ENCODE results near the gene KLF9. TPM values are rescaled to one million over a fixed set of nuclear protein-coding genes. Genes with fewer than 3 reads are reported as not detected.

Gene KLF9
- total RNA-seq, 1 donor from 2014 or later, result 3.6 TPM

GRCh38 chr9:70392850-70393249 is 21.6 kb downstream of the KLF9 start:
- Mint-ChIP-seq H3K27me3 (ENCODE audit: low read depth) (peaks cover 6% of the 10 kb centered on the region), H3K27ac (no peak overlapping the region), H3K4me1 (no peaks in the 10 kb centered on the region), H3K9me3 (no peaks in the 10 kb centered on the region), H3K36me3 (no peaks in the 10 kb centered on the region), H3K4me3 (no peak overlapping the region)
- no peak for DNase-seq (ENCODE audit: low spot score in 2 of 2, unreplicated experiment in 2 of 2)
- no peak for TF ChIP-seq CTCF (IDR thresholded peaks at IDR 0.05; ENCODE audit: unreplicated experiment)

DNA sequence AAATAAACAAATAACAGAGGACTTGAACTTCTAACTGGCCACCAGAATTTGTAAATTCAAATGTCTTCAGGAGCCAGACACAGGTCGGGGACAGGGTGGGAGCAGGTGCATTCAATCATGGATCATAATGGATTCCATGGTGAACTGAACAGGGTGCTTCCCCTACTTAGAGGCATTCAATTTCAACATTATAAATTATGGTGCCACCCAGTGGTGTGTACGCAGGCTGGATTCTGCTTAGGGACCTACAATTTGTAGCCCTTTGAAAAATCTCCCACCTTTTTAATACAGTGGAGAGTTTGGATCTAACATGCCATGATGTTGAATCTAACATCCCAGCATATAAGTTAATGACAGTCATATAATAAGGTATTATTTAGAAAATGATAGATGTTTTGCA is 22.3 kb downstream of the KLF9 start:
- H3K27me3 Mint-ChIP-seq (ENCODE audit: low read depth), result peaks cover 6% of the 10 kb centered on the region
- no peaks in the 10 kb centered on the region for H3K9me3 Mint-ChIP-seq
- no peaks in the 10 kb centered on the region for H3K36me3 Mint-ChIP-seq
- H3K4me1 Mint-ChIP-seq, result no peaks in the 10 kb centered on the region
- DNase-seq (ENCODE audit: low spot score in 2 of 2, unreplicated experiment in 2 of 2), result no peak
- no peak for TF ChIP-seq CTCF (IDR thresholded peaks at IDR 0.05; ENCODE audit: unreplicated experiment)
- H3K4me3 Mint-ChIP-seq, result no peak overlapping the region
- H3K27ac Mint-ChIP-seq, result no peak overlapping the region

GRCh38 chr9:70390933-70391341 is 23.5 kb downstream of the KLF9 start:
- Mint-ChIP-seq H3K4me3 (no peak overlapping the region), H3K36me3 (no peaks in the 10 kb centered on the region), H3K27ac (no peak overlapping the region), H3K27me3 (ENCODE audit: low read depth) (peaks cover 6% of the 10 kb centered on the region), H3K4me1 (no peaks in the 10 kb centered on the region), H3K9me3 (no peaks in the 10 kb centered on the region)
- no peak for DNase-seq (ENCODE audit: low spot score in 2 of 2, unreplicated experiment in 2 of 2)
- no peak for TF ChIP-seq CTCF (IDR thresholded peaks at IDR 0.05; ENCODE audit: unreplicated experiment)

DNA sequence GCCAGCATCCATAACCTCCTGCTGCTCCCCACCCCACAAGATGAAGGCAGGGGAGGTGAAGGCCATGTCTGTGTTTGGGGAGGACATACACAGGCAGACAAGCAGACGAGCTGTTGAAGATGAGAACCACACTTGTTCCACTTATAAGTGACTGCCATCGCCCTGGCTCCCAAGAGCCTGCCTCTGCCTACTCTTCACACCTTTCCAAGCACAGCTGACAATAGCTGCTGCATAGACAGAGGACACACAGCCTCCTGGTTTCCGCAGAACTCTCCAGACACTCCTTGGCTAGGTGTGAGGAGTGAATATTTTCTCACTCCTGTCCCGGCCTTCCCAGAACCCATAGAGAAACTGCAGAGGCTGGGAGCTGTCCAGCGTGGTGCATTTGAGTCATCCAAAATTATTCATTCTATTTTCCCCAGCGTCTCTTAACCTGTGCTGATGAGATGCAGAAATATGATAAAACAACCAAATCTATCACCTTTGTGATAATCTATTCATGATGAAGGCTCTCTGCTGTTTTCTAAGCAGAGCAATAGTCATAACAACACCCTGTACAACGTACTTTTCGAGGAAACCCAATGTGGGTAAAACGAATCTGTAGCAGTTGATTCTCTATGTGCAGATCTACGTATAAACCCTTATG is 24.7 kb downstream of the KLF9 start:
- H3K9me3 Mint-ChIP-seq, result no peaks in the 10 kb centered on the region
- H3K4me3 Mint-ChIP-seq, result no peak overlapping the region
- peaks cover 7% of the 10 kb centered on the region for H3K27me3 Mint-ChIP-seq (ENCODE audit: low read depth)
- no peaks in the 10 kb centered on the region for H3K36me3 Mint-ChIP-seq
- no peak for TF ChIP-seq CTCF (IDR thresholded peaks at IDR 0.05; ENCODE audit: unreplicated experiment)
- no peaks in the 10 kb centered on the region for H3K4me1 Mint-ChIP-seq
- no peak overlapping the region for H3K27ac Mint-ChIP-seq
- DNase-seq (ENCODE audit: low spot score in 2 of 2, unreplicated experiment in 2 of 2), result no peak

DNA sequence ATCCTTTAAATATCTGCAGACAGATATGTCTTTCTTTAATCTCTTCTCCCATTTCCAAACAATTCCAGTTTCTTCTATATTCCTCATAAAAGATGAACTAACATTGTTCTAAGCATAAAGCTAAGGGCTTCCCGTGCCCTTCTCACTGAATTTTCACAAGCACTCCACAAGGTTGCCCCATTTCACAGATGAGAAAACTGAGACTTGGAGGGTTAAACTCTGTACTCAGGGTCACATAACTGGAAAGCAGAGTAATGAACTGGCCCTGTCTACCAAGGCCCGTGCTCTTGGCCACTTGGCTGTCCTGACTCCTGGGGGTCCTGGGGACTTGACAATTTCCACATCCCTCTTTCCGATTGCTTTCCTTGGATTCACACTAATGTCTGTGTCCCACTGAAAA is 25.3 kb downstream of the KLF9 start:
- peaks cover 10% of the 10 kb centered on the region for H3K27me3 Mint-ChIP-seq (ENCODE audit: low read depth)
- DNase-seq (ENCODE audit: low spot score in 2 of 2, unreplicated experiment in 2 of 2), result no peak
- no peak overlapping the region for H3K27ac Mint-ChIP-seq
- H3K4me3 Mint-ChIP-seq, result no peak overlapping the region
- TF ChIP-seq CTCF (IDR thresholded peaks at IDR 0.05; ENCODE audit: unreplicated experiment), result no peak
- no peaks in the 10 kb centered on the region for H3K4me1 Mint-ChIP-seq
- H3K36me3 Mint-ChIP-seq, result no peaks in the 10 kb centered on the region
- H3K9me3 Mint-ChIP-seq, result no peaks in the 10 kb centered on the region

DNA sequence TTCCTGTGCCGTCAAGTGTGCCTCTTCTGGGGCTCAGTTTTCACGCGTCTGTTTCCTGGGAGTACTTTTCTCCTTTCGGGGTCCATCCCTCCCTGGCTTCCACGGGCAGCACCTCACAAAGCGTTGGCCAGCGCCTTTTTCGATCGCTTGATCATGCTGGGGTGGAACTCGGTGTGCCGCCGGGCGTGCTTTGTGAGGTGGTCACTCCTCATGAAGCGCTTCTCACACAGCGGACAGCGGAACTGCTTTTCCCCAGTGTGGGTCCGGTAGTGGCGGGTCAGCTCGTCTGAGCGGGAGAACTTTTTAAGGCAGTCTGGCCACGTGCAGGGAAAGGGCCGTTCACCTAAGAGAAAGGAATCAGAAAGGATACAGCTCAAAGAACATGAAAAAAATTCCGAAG is 26.8 kb downstream of the KLF9 start:
- no peak for DNase-seq (ENCODE audit: low spot score in 2 of 2, unreplicated experiment in 2 of 2)
- Mint-ChIP-seq H3K36me3 (no peaks in the 10 kb centered on the region), H3K9me3 (no peaks in the 10 kb centered on the region), H3K27ac (no peak overlapping the region), H3K27me3 (ENCODE audit: low read depth) (peaks cover 22% of the 10 kb centered on the region), H3K4me1 (no peaks in the 10 kb centered on the region), H3K4me3 (no peak overlapping the region)
- TF ChIP-seq CTCF (IDR thresholded peaks at IDR 0.05; ENCODE audit: unreplicated experiment), result no peak
